HepG2 (cell line): ENCODE data around the gene RNF38. TPM values are rescaled to one million over a fixed set of nuclear protein-coding genes. Genes with fewer than 3 reads are reported as not detected.

Experiments
- ATAC-seq: fragments of 200-7000 bp; cut with Tn5 transposase; 3 replicates; pipeline ENCODE4 v1.9.1; 2020; ENCODE audit warnings: mild to moderate bottlenecking, moderate library complexity
- BruUV-seq: library from RNA; stranded (reverse); fragments of 400-500 nt; replicated peaks from 2 replicates; lab custom pipeline; 2021; lab: Mats Ljungman, UMichigan
- CTCF ChIA-PET: fragments of 300-600 bp; formaldehyde crosslinking; extraction: SDS; loops from one replicate; lab custom pipeline; 2021; ENCODE audit warnings: low total read pairs, inconsistent platforms, low intra/inter-chr PET ratio; lab: Yijun Ruan, JAX
- POLR2A ChIA-PET: fragments of 350-600 bp; sonication (Branson Sonifier 250); formaldehyde crosslinking; loops from one replicate; lab custom pipeline; 2020; ENCODE audit warnings: antibody characterized with exemption, inconsistent platforms; lab: Yijun Ruan, JAX
- DNase-seq: peaks from one replicate; pipeline ENCODE4 v3.0.0-alpha.2; 2015; ENCODE audit warnings: low spot score
- FAIRE-seq: peaks from 3 replicates; lab custom pipeline; 2011; peaks lifted over from hg19 to GRCh38; lab: Jason Lieb, UNC
- H2AFZ ChIP-seq: one replicate; pipeline ENCODE4 v1.6.1; 2011; ENCODE audit warnings: low read length, inconsistent platforms
- H3K27ac ChIP-seq: fragments of 300-600 bp; 3 replicates; pipeline ENCODE4 v1.8.0; 2011; ENCODE audit warnings: mixed run types, mild to moderate bottlenecking, mixed read lengths, low read length, inconsistent platforms; ENCODE audit not compliant: insufficient read depth; ENCODE audit errors: extremely low read length
- H3K27me3 ChIP-seq, 2 experiments: fragments of 200-600 bp in 1 of 2; 2 replicates in 1 of 2; 3 replicates in 1 of 2; pipeline versions ENCODE4 v1.6.0 to v1.8.0; 2011; ENCODE audit warnings: low read length in 2 of 2, mild to moderate bottlenecking in 2 of 2, moderate library complexity in 2 of 2, inconsistent platforms in 1 of 2; ENCODE audit not compliant: insufficient read depth in 2 of 2, control insufficient read depth in 1 of 2
- H3K36me3 ChIP-seq, 2 experiments: fragments of 200-600 bp in 1 of 2; replicated peaks in 1 of 2; 2 replicates in 1 of 2; 3 replicates in 1 of 2; pipeline versions ENCODE4 v1.5.1 to v1.8.0; 2011; ENCODE audit warnings: low read length in 2 of 2, inconsistent platforms in 1 of 2; ENCODE audit not compliant: insufficient read depth in 2 of 2, control insufficient read depth in 1 of 2
- H3K4me1 ChIP-seq: 2 replicates; pipeline ENCODE4 v1.5.1; 2012; ENCODE audit warnings: low read length, inconsistent platforms; ENCODE audit not compliant: insufficient read depth
- H3K4me2 ChIP-seq: 2 replicates; pipeline ENCODE4 v1.6.0; 2011; ENCODE audit warnings: low read depth, low read length, inconsistent platforms
- H3K4me3 ChIP-seq, 3 experiments: fragments of 200-600 bp in 1 of 3; sonication (generic), shearing (Covaris generic) in 1 of 3; replicated peaks in 1 of 3; 2 replicates each; pipeline ENCODE4 v1.5.1; 2011 to 2016; ENCODE audit warnings: low read length in 3 of 3, inconsistent platforms in 2 of 3, low read depth in 2 of 3, mild to moderate bottlenecking in 2 of 3, control low read depth in 1 of 3, mixed read lengths in 1 of 3; ENCODE audit not compliant: insufficient read depth in 1 of 3
- H3K79me2 ChIP-seq: one replicate; pipeline ENCODE4 v1.6.1; 2011; ENCODE audit warnings: low read length, inconsistent platforms; ENCODE audit not compliant: insufficient read depth
- H3K9ac ChIP-seq: 2 replicates; pipeline ENCODE4 v1.6.0; 2011; ENCODE audit warnings: mild to moderate bottlenecking, low read depth, low read length, inconsistent platforms; ENCODE audit not compliant: insufficient read depth
- H3K9me3 ChIP-seq: 2 replicates; pipeline ENCODE4 v1.5.1; 2012; ENCODE audit warnings: mild to moderate bottlenecking, low read length
- H4K20me1 ChIP-seq: 2 replicates; pipeline ENCODE4 v1.6.0; 2011; ENCODE audit warnings: inconsistent platforms, mild to moderate bottlenecking, low read length, moderate library complexity; ENCODE audit not compliant: insufficient read depth
- CC2D1A ChIP-seq: sonication (generic); formaldehyde crosslinking; IDR thresholded peaks from 2 replicates; pipeline ENCODE4 v1.8.1; 2023; ENCODE audit warnings: mild to moderate bottlenecking, missing genetic modification reagents
- GZF1 ChIP-seq: sonication (generic); formaldehyde crosslinking; IDR thresholded peaks from 2 replicates; pipeline ENCODE4 v1.5.1; 2020; ENCODE audit warnings: mild to moderate bottlenecking, missing genetic modification reagents
- NFKBIZ ChIP-seq: IDR thresholded peaks from 2 replicates; pipeline ENCODE4 v1.6.1; 2018; ENCODE audit warnings: missing genetic modification reagents, missing compliant biosample characterization
- ZNF225 ChIP-seq: sonication (generic); formaldehyde crosslinking; IDR thresholded peaks from 2 replicates; pipeline ENCODE4 v1.4.0; 2020; ENCODE audit warnings: mild to moderate bottlenecking, missing genetic modification reagents
- ZNF317 ChIP-seq: sonication (generic); formaldehyde crosslinking; IDR thresholded peaks from 2 replicates; pipeline ENCODE4 v1.5.0; 2020; ENCODE audit warnings: mild to moderate bottlenecking, missing genetic modification reagents
- ZSCAN29 ChIP-seq: sonication (generic); formaldehyde crosslinking; conservative IDR thresholded peaks from 2 replicates; pipeline ENCODE4 v1.4.0; 2020; ENCODE audit warnings: mild to moderate bottlenecking, missing genetic modification reagents
- WGBS: methylation state at CpG from one replicate; pipeline ENCODE4 v1.1.6; 2017; ENCODE audit warnings: low lambda C conversion rate; 5-methylcytosine and 5-hydroxymethylcytosine counted together
- in situ Hi-C: cut with HindIII; loops from 2 replicates; pipeline ENCODE4 v1.10.0; 2017; ENCODE audit warnings: low pct_unique_long_range_greater_than_20kb; ENCODE audit not compliant: extremely low pct_ligation_motif_present
- intact Hi-C: fragments of 100-400 bp; cut with micrococcal nuclease; formaldehyde crosslinking; loops from one replicate; pipeline ENCODE4 v1.10.0; 2022; ENCODE audit not compliant: unreplicated experiment
- polyA plus RNA-seq, 8 experiments: library from polyadenylated mRNA; depleted of rRNA in 3 of 8; stranded (reverse) in 7 of 8; unstranded in 1 of 8; fragments of >200 nt; fragmentation: Illumina TruSeq in 4 of 8; extraction: Trizol in 4 of 8; gene quantifications; 2 replicates each; pipeline versions ENCODE4 v1.2.1 to v1.2.3, GENCODE V29; 2011 to 2016; ENCODE audit warnings: low read depth in 4 of 8, missing spikeins in 1 of 8, mixed read lengths in 1 of 8; ENCODE audit not compliant: insufficient read depth in 1 of 8
- total RNA-seq, 5 experiments: library from RNA; depleted of rRNA; stranded (reverse); fragments of >200 nt; fragmentation: Illumina TruSeq; extraction: Trizol; gene quantifications; 2 replicates each; pipeline ENCODE4 v1.2.3, GENCODE V29; 2016; ENCODE audit warnings: low read depth in 1 of 5
- TF ChIP-seq, protein P1 (sequence below): sonication (generic); formaldehyde crosslinking; IDR thresholded peaks from 2 replicates; pipeline ENCODE4 v1.4.0; 2020; ENCODE audit warnings: mild to moderate bottlenecking, missing genetic modification reagents
- TF ChIP-seq, protein P2 (sequence below): sonication (generic); formaldehyde crosslinking; IDR thresholded peaks from 2 replicates; pipeline ENCODE4 v1.4.0; 2020; ENCODE audit warnings: mild to moderate bottlenecking, missing genetic modification reagents
- TF ChIP-seq, protein P3 (sequence below): sonication (generic); formaldehyde crosslinking; IDR thresholded peaks from 2 replicates; pipeline ENCODE4 v1.8.1; 2023; ENCODE audit warnings: mild to moderate bottlenecking, missing genetic modification reagents
- TF ChIP-seq, protein P4 (sequence below), 2 experiments: fragments of 450-650 bp in 1 of 2; sonication (generic) in 1 of 2; formaldehyde crosslinking in 1 of 2; IDR thresholded peaks; 2 replicates each; pipeline versions ENCODE4 v1.6.1 to v1.8.0; 2016 to 2022; ENCODE audit warnings: antibody characterized with exemption in 1 of 2, mild to moderate bottlenecking in 1 of 2, missing genetic modification reagents in 1 of 2
- TF ChIP-seq, protein P5 (sequence below): IDR thresholded peaks from 2 replicates; pipeline ENCODE4 v1.6.1; 2016

RNF38 gene
- total and polyA plus RNA-seq, 2 of the 13 experiments (the other 11 are each of a cell fraction or from before 2014, with no cell fraction given), result 9.1 to 32.1 TPM

DNA sequence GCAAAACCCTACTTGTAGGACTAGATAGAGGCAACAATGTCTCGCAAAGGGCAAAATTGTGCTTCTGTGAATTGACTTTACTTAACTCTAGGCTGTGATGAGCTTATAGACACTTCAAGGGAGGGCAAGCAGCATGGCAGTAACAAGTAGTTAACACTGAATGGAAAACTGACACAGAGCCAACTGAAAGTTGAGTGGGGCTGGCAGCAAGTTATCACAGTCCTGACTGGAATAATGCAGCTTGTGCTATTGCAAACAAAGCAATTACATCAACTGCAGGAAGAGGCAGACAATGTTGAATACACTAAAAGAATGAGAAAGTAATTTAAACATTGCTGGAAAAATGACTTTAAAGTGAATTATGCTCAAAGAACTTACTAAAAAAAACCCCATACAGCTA, 62.2 kb downstream of the RNF38 start:
- Histone ChIP-seq H3K27ac (no peak overlapping the region), H2AFZ (no peak overlapping the region), H3K4me3 (no peak overlapping the region), H3K4me2 (no peak overlapping the region), H3K79me2 (no peaks in the 10 kb centered on the region), H3K27me3 (no peaks in the 10 kb centered on the region), H3K4me1 (no peaks in the 10 kb centered on the region), H3K9me3 (no peaks in the 10 kb centered on the region), H3K9ac (no peak overlapping the region), H3K36me3 (peaks cover 11 to 40% of the 10 kb centered on the region in 2 experiments; a peak in 4 of 5 replicates), H4K20me1 (no peaks in the 10 kb centered on the region)
- POLR2A ChIA-PET, result no interaction called here
- CTCF ChIA-PET, result no interaction called here
- in situ Hi-C loops (no loop called here), intact Hi-C loops (no loop called here)
- 100% methylated on average over 1 of the region's 1 CpG for WGBS
- ATAC-seq (no peak), FAIRE-seq (no peak), DNase-seq (no peak)
- BruUV-seq, result no TSS peak
- TF ChIP-seq, protein P1, sequence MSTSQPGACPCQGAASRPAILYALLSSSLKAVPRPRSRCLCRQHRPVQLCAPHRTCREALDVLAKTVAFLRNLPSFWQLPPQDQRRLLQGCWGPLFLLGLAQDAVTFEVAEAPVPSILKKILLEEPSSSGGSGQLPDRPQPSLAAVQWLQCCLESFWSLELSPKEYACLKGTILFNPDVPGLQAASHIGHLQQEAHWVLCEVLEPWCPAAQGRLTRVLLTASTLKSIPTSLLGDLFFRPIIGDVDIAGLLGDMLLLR (CRISPR knock-in tag), result no peak
- no peak for TF ChIP-seq GZF1 (CRISPR knock-in tag)
- TF ChIP-seq ZSCAN29 (CRISPR knock-in tag), result no peak
- TF ChIP-seq NFKBIZ, result no peak
- TF ChIP-seq, protein P2, sequence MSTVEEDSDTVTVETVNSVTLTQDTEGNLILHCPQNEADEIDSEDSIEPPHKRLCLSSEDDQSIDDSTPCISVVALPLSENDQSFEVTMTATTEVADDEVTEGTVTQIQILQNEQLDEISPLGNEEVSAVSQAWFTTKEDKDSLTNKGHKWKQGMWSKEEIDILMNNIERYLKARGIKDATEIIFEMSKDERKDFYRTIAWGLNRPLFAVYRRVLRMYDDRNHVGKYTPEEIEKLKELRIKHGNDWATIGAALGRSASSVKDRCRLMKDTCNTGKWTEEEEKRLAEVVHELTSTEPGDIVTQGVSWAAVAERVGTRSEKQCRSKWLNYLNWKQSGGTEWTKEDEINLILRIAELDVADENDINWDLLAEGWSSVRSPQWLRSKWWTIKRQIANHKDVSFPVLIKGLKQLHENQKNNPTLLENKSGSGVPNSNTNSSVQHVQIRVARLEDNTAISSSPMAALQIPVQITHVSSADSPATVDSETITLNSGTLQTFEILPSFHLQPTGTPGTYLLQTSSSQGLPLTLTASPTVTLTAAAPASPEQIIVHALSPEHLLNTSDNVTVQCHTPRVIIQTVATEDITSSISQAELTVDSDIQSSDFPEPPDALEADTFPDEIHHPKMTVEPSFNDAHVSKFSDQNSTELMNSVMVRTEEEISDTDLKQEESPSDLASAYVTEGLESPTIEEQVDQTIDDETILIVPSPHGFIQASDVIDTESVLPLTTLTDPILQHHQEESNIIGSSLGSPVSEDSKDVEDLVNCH (CRISPR knock-in tag), result no peak
- TF ChIP-seq ZNF225 (CRISPR knock-in tag), result no peak
- TF ChIP-seq, protein P3, sequence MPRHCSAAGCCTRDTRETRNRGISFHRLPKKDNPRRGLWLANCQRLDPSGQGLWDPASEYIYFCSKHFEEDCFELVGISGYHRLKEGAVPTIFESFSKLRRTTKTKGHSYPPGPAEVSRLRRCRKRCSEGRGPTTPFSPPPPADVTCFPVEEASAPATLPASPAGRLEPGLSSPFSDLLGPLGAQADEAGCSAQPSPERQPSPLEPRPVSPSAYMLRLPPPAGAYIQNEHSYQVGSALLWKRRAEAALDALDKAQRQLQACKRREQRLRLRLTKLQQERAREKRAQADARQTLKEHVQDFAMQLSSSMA (CRISPR knock-in tag), result no peak
- TF ChIP-seq, protein P4, sequence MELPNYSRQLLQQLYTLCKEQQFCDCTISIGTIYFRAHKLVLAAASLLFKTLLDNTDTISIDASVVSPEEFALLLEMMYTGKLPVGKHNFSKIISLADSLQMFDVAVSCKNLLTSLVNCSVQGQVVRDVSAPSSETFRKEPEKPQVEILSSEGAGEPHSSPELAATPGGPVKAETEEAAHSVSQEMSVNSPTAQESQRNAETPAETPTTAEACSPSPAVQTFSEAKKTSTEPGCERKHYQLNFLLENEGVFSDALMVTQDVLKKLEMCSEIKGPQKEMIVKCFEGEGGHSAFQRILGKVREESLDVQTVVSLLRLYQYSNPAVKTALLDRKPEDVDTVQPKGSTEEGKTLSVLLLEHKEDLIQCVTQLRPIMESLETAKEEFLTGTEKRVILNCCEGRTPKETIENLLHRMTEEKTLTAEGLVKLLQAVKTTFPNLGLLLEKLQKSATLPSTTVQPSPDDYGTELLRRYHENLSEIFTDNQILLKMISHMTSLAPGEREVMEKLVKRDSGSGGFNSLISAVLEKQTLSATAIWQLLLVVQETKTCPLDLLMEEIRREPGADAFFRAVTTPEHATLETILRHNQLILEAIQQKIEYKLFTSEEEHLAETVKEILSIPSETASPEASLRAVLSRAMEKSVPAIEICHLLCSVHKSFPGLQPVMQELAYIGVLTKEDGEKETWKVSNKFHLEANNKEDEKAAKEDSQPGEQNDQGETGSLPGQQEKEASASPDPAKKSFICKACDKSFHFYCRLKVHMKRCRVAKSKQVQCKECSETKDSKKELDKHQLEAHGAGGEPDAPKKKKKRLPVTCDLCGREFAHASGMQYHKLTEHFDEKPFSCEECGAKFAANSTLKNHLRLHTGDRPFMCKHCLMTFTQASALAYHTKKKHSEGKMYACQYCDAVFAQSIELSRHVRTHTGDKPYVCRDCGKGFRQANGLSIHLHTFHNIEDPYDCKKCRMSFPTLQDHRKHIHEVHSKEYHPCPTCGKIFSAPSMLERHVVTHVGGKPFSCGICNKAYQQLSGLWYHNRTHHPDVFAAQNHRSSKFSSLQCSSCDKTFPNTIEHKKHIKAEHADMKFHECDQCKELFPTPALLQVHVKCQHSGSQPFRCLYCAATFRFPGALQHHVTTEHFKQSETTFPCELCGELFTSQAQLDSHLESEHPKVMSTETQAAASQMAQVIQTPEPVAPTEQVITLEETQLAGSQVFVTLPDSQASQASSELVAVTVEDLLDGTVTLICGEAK (IDR thresholded peaks at IDR 0.05), result no peak
- TF ChIP-seq, protein P4 (CRISPR knock-in tag; IDR thresholded peaks at IDR 0.05), result no peak
- TF ChIP-seq, protein P5, sequence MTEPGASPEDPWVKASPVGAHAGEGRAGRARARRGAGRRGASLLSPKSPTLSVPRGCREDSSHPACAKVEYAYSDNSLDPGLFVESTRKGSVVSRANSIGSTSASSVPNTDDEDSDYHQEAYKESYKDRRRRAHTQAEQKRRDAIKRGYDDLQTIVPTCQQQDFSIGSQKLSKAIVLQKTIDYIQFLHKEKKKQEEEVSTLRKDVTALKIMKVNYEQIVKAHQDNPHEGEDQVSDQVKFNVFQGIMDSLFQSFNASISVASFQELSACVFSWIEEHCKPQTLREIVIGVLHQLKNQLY (CRISPR knock-in tag), result no peak
- no peak for TF ChIP-seq CC2D1A
- no peak for TF ChIP-seq ZNF317 (CRISPR knock-in tag)
